A673 (cell line): Measurements from ENCODE around the gene DAPK2.

Experiments
- CTCF ChIP-seq: fragments of 300-800, 200-600 bp; sonication (generic); conservative IDR thresholded peaks from 2 replicates; pipeline ENCODE4 v1.5.1; 2017; ENCODE audit warnings: low read depth, mild to moderate bottlenecking, antibody characterized with exemption, low read length, moderate library complexity, mixed read lengths
- EZH2 ChIP-seq: fragments of 200-600 bp; sonication (generic); IDR thresholded peaks from 2 replicates; pipeline ENCODE4 v1.6.1; 2017; ENCODE audit warnings: borderline replicate concordance, low read depth, mild to moderate bottlenecking, mixed read lengths, antibody characterized with exemption, low read length; ENCODE audit not compliant: poor library complexity, severe bottlenecking

- TF ChIP-seq CTCF (no peak), EZH2 (no peak)
These were observed 147.1 kb downstream of the DAPK2 start for GRCh38 chr15:63899193-63899592.
